Common myeloid progenitor, CD34-positive (primary cell): ENCODE measurements around the gene JMJD1C.

ENCODE experiments used
- CTCF ChIA-PET: fragments of 350-600 bp; sonication (Branson Sonifier 250); formaldehyde crosslinking; loops from one replicate; lab custom pipeline; 2021; ENCODE audit warnings: antibody characterized with exemption; lab: Charles Lee
- POLR2A ChIA-PET: fragments of 350-600 bp; sonication (Branson Sonifier 250); formaldehyde crosslinking; loops from one replicate; lab custom pipeline; 2021; ENCODE audit warnings: antibody characterized with exemption; lab: Charles Lee
- DNase-seq, 3 donors: peaks; one replicate each; pipeline versions ENCODE4 v3.0.0 to v3.0.0-alpha.2; 2013
- H3K27ac ChIP-seq, 2 experiments: 1 replicate in 1 of 2; 2 replicates in 1 of 2; pipeline ENCODE4 v1.7.0; 2013; ENCODE audit warnings: inconsistent platforms in 2 of 2, low read length in 2 of 2, mild to moderate bottlenecking in 2 of 2, low read depth in 1 of 2, moderate library complexity in 1 of 2; ENCODE audit not compliant: severe bottlenecking in 2 of 2, insufficient read depth in 1 of 2, poor library complexity in 1 of 2
- H3K27me3 ChIP-seq, 5 experiments: replicated peaks in 2 of 5; 1 replicate in 3 of 5; 2 replicates in 2 of 5; pipeline versions ENCODE4 v1.6.1 to v1.7.0; 2013; ENCODE audit warnings: low read length in 4 of 5, mild to moderate bottlenecking in 2 of 5, moderate library complexity in 2 of 5, inconsistent platforms in 1 of 5; ENCODE audit not compliant: insufficient read depth in 5 of 5, control insufficient read depth in 4 of 5
- H3K36me3 ChIP-seq, 4 experiments: 1 replicate in 2 of 4; 2 replicates in 2 of 4; pipeline versions ENCODE4 v1.6.1 to v1.7.0; 2013; ENCODE audit warnings: low read length in 3 of 4, control low read depth in 1 of 4, mild to moderate bottlenecking in 1 of 4; ENCODE audit not compliant: control insufficient read depth in 4 of 4, insufficient read depth in 4 of 4
- H3K4me1 ChIP-seq, 4 experiments: 1 replicate in 3 of 4; 2 replicates in 1 of 4; pipeline versions ENCODE4 v1.6.1 to v1.7.1; 2013; ENCODE audit warnings: low read length in 3 of 4, mild to moderate bottlenecking in 3 of 4, control low read depth in 1 of 4, inconsistent platforms in 1 of 4, moderate library complexity in 1 of 4; ENCODE audit not compliant: control insufficient read depth in 4 of 4, insufficient read depth in 4 of 4; ENCODE audit errors: control extremely low read depth in 1 of 4
- H3K4me3 ChIP-seq, 7 experiments: 1 replicate in 4 of 7; 2 replicates in 3 of 7; pipeline versions ENCODE4 v1.5.1 to v1.7.0; 2013; ENCODE audit warnings: mild to moderate bottlenecking in 7 of 7, low read length in 6 of 7, moderate library complexity in 6 of 7, inconsistent platforms in 2 of 7, low read depth in 2 of 7, control low read depth in 1 of 7; ENCODE audit not compliant: insufficient read depth in 4 of 7, control insufficient read depth in 1 of 7; ENCODE audit errors: extremely low read depth in 1 of 7
- H3K9me3 ChIP-seq, 5 experiments: 1 replicate in 4 of 5; 2 replicates in 1 of 5; pipeline versions ENCODE4 v1.6.1 to v1.7.1; 2013; ENCODE audit warnings: low read length in 4 of 5, mild to moderate bottlenecking in 2 of 5, inconsistent platforms in 1 of 5, low read depth in 1 of 5, moderate library complexity in 1 of 5; ENCODE audit not compliant: control insufficient read depth in 4 of 5, insufficient read depth in 2 of 5; ENCODE audit errors: control extremely low read depth in 1 of 5
- WGBS: methylation state at CpG from one replicate; pipeline ENCODE4 v1.1.5; 2013; ENCODE audit not compliant: insufficient coverage; 5-methylcytosine and 5-hydroxymethylcytosine counted together

Gene JMJD1C

DNA sequence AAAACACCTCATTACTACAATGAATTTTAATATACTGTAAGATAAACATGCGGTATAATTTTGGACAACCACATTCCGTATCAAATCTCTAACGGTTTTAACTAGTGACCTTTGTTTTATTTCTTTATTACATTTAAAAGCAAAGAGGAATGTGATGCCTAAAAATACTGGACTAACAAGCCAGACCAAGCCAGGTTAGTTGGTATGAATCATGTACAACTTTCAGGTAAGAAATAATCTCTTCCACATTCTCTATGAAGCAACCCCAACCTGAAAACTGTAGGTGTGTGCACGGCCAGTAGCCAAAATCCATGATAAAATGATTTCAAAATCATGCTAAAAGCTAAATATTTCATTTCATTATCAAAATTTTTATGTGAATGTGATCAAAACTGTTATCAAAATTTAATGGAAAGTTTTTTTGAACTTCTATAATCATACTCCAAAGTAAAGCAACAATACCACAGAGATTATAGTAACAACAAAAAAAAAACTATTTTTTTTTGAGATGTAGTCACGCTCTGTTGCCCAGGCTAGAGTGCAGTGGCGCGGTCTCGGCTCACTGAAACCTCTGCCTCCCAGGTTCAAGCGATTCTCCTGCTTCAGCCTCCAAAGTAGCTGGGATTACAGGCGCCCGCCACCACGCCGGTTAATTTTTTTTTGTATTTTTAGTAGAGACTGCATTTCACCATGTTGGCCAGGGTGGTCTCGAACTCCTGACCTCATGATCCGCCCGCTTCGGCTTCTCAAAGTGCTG is 205.5 kb downstream of the JMJD1C start:
- Histone ChIP-seq H3K36me3 (peaks cover 0 to 6% (median 3%) of the 10 kb centered on the region in 4 experiments), H3K27ac (peak overlapping the region in 1 of 2 experiments; percentile 11), H3K4me3 (peak overlapping the region in 1 of 7 experiments; percentile 19), H3K27me3 (no peaks in the 10 kb centered on the region), H3K4me1 (peaks cover 42 to 89% (median 80%) of the 10 kb centered on the region in 4 experiments), H3K9me3 (no peaks in the 10 kb centered on the region)
- ChIA-PET POLR2A (no interaction called here), CTCF (no interaction called here)
- 92% methylated on average over 5 of the region's 17 CpGs for WGBS
- no peak for DNase-seq

DNA sequence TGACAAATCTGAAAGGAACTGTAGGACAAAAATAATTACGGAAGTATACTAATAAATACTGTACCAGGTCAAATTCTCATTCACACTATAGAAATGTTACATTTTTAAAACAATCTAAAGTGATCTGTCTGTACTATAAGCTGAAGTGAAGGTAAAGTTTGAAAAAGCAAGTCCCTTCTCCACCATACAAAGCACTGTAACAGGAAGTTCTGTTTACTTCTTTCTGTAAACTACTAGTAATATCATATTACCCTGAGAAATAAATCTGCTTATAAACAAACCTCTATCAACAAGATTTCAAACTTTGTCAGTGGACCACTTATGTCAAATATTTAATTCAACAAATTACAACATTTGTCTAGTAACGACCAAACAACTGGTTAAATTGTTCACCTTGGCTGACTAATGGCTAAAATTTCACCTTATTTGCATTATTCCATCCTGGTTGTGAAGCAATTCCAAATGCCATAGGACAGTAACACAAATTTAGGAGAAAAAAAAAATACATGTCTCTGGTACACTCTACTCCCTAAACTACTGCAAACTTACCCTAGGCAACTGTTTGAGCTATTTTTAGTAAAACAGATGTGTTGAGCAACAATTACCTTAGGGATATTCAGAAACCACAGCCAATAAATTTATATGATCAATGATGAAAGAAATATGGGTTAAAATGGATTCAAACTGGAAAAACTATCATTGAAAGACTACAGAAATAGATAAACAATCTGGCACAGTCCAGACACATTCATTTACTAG is 206.7 kb downstream of the JMJD1C start:
- CTCF ChIA-PET: interaction anchor here (0.6 to 4.9 kb wide), 3 partner anchors 8 to 47 kb away, joined by 3 to 20 read pairs (median 5); no protein-coding TSS in a partner anchor
- POLR2A ChIA-PET: interaction anchor here (0.6 kb wide), 1 partner anchor 53 kb away, joined by 3 read pairs; no protein-coding TSS in a partner anchor
- Histone ChIP-seq H3K4me3 (peak overlapping the region in 3 of 7 experiments; percentile 16 to 31 (median 25)), H3K27ac (no peak overlapping the region), H3K27me3 (no peaks in the 10 kb centered on the region), H3K36me3 (peaks cover 0 to 6% (median 3%) of the 10 kb centered on the region in 4 experiments), H3K9me3 (no peaks in the 10 kb centered on the region), H3K4me1 (peaks cover 49 to 93% (median 80%) of the 10 kb centered on the region in 4 experiments)
- DNase-seq: no peak
- 100% methylated on average over 1 of the region's 2 CpGs for WGBS

DNA sequence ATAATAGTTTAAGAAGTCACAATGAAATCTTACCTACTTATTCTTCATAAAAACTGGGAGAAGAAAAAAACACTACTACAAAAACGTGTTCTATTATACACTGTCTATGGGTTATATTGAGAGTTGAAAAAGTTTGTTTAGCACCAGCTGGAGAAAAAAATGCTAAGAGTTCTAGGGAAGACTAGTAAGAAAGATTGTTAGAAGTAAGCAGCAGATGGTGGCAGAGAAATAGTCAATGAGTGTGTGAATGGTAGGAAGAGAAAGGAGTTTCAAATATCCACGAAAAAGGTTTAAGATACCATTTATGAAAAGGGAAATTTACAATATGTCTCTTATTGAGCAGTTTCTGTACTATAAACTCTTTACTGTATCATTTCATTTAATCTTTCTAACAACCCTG is 208.0 kb downstream of the JMJD1C start:
- DNase-seq: no peak
- POLR2A ChIA-PET: no interaction called here
- no CpG with 5 or more reads among the region's 2 CpGs for WGBS
- CTCF ChIA-PET: interaction anchor here (1.4 to 4.9 kb wide), 6 partner anchors 9 to 372 kb away, joined by 3 to 20 read pairs (median 8); no protein-coding TSS in a partner anchor
- H3K4me3 ChIP-seq: peak overlapping the region in 1 of 7 experiments; percentile 36
- H3K4me1 ChIP-seq: peaks cover 47 to 89% (median 74%) of the 10 kb centered on the region in 4 experiments
- H3K36me3 ChIP-seq: peaks cover 0 to 6% (median 3%) of the 10 kb centered on the region in 4 experiments
- no peaks in the 10 kb centered on the region for H3K27me3 ChIP-seq
- H3K27ac ChIP-seq: peak overlapping the region in 1 of 2 experiments; percentile 35
- H3K9me3 ChIP-seq: no peaks in the 10 kb centered on the region

DNA sequence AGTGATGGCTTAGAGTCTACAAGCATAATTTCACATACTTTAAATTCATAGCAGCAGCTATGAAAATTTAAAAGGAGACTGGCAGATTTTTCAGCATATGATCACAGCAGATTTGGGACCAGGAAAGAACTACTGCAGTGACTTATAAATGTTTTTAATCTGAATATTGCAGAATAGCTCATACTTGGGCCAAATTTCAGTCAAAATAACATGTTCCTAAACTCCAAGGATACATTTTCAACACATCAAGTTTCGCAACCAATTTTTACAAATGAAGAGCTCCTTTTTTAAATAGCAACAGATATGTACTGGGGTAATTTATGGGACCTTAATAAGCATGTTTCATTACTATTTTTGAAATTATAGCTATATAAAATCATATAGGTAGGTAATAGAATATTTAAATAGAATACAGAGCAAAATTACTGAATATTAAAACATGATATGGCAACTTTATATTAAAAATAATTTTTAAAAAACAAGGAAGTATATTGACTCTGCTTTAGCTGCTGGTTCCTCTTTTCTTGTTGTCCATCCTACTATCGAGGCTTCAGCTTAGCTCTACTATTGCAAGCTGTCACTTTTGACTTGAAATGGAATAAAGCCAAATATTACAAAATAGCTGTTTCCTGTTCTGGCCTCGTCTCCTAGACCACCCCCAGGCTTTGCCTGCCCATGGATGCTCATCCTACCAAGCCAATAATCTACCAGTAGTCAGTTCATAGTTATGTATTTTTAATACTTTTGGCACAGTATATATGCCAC is 209.6 kb downstream of the JMJD1C start:
- Histone ChIP-seq H3K27me3 (no peaks in the 10 kb centered on the region), H3K4me1 (peaks cover 41 to 80% (median 63%) of the 10 kb centered on the region in 4 experiments), H3K36me3 (peaks cover 0 to 7% (median 5%) of the 10 kb centered on the region in 4 experiments), H3K9me3 (no peaks in the 10 kb centered on the region), H3K4me3 (peak overlapping the region in 5 of 7 experiments; percentile 7 to 55 (median 42)), H3K27ac (peak overlapping the region; percentile 42 to 59)
- POLR2A ChIA-PET: interaction anchor here (0.9 to 1.1 kb wide), 2 partner anchors 12 to 13 kb away, joined by 3 to 5 read pairs; no protein-coding TSS in a partner anchor
- peak; percentile 59 to 93 (median 88) for DNase-seq
- CTCF ChIA-PET: interaction anchor here (0.8 to 4.9 kb wide), 8 partner anchors 9 to 374 kb away, joined by 3 to 20 read pairs (median 8); no protein-coding TSS in a partner anchor
- whole genome bisulfite sequencing: 0% methylated on average over 1 of the region's 3 CpGs

DNA sequence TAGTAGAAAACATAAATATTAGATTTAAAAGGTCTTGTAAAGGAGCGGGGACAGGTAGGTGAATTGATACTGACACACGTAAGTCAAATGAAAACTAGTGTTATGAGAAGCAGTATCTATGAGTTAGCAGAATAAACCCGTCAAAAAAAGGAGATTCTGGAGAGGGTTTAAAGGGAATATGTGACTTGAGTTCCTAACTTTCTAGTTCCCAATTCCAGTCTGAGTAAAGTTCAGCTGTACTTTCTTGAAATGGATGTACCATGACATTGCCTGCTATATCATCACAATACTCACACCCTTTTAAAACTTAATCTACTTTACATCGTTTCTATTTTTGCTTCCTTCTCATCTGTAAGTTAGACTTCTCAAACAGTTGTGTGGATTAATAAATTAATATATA is 210.5 kb downstream of the JMJD1C start:
- H3K9me3 ChIP-seq: no peaks in the 10 kb centered on the region
- 87% methylated on average over 3 of the region's 4 CpGs for WGBS
- no peak overlapping the region for H3K4me3 ChIP-seq
- ChIA-PET POLR2A (interaction anchor here (1.1 kb wide), 1 partner anchor 14 kb away, joined by 5 read pairs; no protein-coding TSS in a partner anchor), CTCF (interaction anchor here (0.8 to 4.9 kb wide), 9 partner anchors 8 to 247 kb away, joined by 3 to 20 read pairs (median 5); no protein-coding TSS in a partner anchor)
- H3K36me3 ChIP-seq: peaks cover 3 to 7% (median 3%) of the 10 kb centered on the region in 4 experiments
- no peak for DNase-seq
- peak overlapping the region in 1 of 2 experiments; percentile 46 for H3K27ac ChIP-seq
- peaks cover 36 to 71% (median 57%) of the 10 kb centered on the region in 4 experiments for H3K4me1 ChIP-seq
- H3K27me3 ChIP-seq: no peaks in the 10 kb centered on the region

DNA sequence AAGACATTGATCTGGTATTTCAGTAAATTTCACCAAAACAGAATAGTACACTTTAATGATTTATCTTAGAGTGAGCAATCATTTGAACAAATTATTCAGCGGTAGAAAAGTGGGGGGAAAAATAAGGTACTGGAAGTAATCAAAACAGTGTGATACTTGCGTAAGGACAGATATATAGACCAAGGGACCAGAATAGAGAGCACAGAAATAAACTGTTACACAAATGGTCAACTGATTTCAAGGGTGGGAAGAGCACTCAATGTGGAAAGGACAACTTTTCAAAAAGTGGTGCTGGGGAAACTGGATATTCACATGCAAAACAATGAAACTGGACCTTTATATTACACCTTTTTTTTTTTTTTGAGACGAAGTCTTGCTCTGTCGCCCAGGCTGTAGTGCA is 212.7 kb downstream of the JMJD1C start:
- Histone ChIP-seq H3K9me3 (no peaks in the 10 kb centered on the region), H3K27ac (no peak overlapping the region), H3K4me3 (no peak overlapping the region), H3K4me1 (peaks cover 23 to 49% (median 35%) of the 10 kb centered on the region in 4 experiments), H3K27me3 (no peaks in the 10 kb centered on the region), H3K36me3 (peaks cover 6 to 12% (median 10%) of the 10 kb centered on the region in 4 experiments)
- WGBS: 94% methylated on average over 2 of the region's 4 CpGs
- ChIA-PET POLR2A (interaction anchor here (0.6 kb wide), 1 partner anchor 57 kb away, joined by 4 read pairs; no protein-coding TSS in a partner anchor), CTCF (interaction anchor here (1.0 to 3.4 kb wide), 3 partner anchors 11 to 36 kb away, joined by 3 to 10 read pairs (median 3); no protein-coding TSS in a partner anchor)
- DNase-seq: no peak
